Stimulated activated CD4-positive, alpha-beta T cell treated with anti-CD3 and anti-CD28 coated beads, Interleukin-2, amount 100 ng/mL, for 48 hours (primary cell): ENCODE data around the gene ZNF236.

Source experiments
- DNase-seq, 2 donors: peaks; one replicate each; pipeline ENCODE4 v3.0.0-alpha.2; 2020

The ZNF236 gene

GRCh38 chr18:76866666-76867065 is 44.3 kb downstream of the ZNF236 start:
- DNase-seq, result no peak

DNA sequence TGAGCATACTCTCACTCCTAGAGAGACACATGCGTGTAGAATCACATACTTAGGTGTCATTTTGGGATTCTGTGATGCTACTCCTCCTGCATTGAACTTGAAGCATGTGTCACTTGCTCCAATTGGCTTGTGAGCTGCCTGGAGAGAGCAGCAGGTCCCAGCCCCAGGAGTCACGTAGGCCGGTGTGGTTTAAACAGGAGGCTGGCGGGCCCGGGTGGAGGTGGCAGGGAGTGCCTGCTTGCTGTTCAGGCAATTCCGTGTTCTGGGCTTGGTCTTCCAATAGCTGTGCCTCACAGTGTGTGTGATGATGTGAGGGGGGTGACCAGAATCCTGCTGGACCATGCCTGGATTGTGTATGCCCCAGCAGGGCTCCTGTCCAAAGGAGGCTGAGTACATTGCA is 51.0 kb downstream of the ZNF236 start:
- DNase-seq, result no peak

DNA sequence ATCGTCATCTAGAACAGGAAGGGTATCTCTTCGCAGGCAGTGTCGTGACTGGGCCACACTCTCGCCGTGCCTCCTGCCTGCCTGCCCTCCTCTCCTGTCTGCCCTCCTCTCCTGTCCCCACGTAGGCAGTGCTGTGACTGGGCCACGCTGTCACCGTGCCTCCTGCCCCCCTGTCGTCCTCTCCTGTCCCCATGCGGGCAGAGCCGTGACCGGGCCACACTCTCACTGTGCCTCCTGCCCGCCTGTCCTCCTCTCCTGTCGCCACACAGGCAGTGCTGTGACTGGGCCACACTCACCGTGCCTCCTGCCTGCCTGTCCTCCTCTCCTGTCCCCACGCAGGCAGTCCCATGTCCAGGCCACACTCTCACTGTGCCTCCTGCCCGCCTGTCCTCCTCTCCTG is 51.4 kb downstream of the ZNF236 start:
- DNase-seq, result no peak

DNA sequence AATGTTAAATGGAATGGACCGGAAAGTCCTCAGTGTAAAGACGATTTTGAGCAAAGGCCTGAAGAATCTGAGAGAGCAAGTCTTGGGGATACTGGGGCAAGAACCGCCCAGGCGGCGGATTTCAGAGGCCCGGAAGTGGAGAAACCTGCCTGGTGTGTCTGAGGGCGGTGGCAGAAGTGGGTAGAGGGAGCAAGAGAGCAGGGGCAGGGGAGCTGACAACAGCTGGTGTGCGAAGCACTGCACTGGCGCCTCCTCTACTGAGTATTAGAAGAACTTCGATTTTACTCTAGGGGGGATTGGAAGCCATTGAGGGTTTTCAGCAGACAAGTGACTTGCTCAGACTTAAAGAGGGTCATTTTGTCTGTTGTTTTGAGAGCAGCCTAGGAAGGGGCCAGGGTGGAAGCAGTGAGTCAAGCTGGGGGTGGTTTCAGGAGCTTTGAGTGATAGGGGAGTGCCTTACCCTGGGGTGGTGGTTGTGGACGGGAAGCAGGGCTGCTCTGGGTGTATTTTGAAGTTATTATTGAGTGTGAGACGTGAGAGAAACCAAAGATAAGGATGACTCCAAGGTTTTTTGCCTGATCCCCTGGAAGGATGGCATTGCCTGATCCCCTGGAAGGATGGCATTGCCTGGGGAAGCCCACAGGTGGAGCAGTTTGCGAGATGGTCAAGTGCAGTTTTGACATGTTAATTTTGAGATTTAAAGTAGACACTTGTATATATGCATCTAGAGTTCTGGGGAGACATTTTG is 52.5 kb downstream of the ZNF236 start:
- DNase-seq, result peak in 1 of 2 donors; percentile 33

DNA sequence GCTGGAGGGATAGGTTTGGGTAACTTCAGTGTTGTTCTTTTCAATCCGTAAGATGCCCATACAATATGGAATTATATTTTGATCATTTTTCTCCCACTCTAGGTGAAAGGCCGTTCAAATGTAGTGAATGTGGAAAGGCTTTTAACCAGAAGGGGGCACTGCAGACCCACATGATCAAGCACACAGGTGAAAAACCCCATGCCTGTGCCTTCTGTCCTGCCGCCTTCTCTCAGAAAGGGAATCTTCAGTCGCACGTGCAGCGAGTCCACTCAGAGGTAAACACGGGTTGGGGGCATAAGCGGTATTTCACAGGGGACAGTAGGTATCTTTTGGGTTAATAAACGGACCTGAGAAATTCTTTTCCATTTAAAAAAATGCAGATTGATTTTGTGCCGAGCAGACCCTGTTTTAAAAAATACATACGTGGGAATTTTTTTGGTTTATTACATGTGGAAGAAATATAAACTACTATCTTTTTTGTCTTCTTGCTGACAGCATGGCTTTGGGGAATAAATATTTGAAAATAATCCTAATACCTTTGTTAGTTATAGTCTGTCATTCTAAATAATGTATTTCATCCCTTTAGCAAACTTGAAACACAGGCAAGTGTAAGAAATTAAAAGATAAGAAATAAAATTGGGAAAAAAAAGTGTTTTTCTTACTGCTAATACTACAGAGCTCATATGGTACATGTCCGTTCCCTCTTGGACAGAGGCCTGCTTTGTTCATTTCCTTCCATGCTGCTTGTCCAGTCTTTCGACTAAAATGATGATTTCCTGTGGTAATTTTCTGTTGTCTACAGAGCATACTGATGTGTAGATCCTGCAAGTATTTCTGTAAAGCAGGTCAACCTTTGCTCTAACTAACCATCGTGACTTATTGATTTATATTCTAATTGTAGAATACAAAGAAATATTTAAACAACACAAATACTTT is 53.3 kb downstream of the ZNF236 start:
- DNase-seq, result peak; percentile 39 to 51

GRCh38 chr18:76878426-76878825 is 56.1 kb downstream of the ZNF236 start:
- no peak for DNase-seq

GRCh38 chr18:76880026-76880425 is 57.7 kb downstream of the ZNF236 start:
- DNase-seq, result no peak

- DNase-seq, result no peak
Measured at GRCh38 chr18:76881744-76882143, 59.4 kb downstream of the ZNF236 start.

GRCh38 chr18:76882146-76882545 is 59.8 kb downstream of the ZNF236 start:
- DNase-seq, result no peak

DNA sequence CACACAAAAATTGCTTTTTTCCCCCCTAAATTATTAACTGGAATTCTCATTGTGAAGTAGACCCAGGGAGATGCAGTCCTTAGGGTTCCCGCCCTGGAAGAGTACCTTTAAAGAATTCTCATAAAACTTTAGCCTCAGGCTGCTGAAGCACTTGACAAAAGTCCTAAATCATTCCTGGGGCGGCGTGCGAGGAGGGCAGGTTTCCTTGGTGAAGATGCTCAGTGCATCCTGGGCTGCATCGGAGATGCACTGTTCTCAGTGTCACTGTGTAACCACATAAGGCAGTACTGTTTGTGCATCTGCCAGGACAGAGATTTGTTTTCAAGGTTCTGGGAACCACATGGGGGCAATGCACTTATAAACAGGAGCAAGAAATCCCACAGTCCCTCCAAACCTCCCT is 62.6 kb downstream of the ZNF236 start:
- no peak for DNase-seq

GRCh38 chr18:76886112-76886511 is 63.8 kb downstream of the ZNF236 start:
- no peak for DNase-seq

DNA sequence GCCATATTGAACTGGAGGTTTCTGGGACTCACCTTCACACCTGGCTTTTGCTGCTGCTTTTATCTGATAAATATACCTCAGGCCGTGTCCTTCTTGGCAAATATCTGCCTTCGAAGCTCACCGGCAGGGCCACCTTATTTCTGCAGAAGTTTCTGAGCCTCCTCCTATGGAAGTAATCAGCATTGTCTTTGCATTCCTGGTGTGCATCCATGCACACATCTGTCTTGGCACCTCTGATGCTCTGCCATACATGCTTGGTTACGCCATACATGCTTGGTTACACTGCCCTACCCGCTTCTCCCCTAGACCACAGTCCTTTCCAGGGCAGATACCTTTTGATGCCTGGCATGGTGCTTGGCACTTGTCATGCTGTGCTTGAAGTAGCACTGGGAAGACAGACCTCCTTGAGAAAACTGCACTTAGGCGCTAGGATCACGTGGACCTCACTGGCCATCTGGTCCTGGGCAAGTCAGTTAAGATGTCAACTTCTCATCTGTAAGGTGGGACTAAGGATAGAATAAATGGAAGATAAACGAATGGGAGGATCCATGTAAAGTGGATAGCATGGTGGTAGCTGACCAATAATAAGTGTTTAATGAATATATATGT is 66.8 kb downstream of the ZNF236 start:
- no peak for DNase-seq

DNA sequence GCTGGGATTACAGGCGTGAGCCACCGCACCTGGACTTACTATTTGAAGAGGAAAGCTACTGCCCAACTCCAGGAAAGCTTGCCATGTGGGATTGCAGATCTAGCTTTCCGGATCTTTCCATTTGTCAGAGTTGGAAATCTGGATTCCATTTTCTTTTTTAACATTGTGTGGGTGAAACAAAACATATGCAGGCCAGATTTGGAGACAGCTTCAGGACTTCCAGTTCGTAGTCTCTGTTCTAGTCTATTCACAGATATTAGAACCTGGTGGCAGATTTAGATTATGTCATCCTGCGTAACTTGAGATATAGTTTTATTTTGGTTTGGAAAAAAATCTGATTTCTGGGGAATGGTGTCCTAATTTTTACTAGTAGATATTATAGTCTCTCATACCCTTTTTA is 70.5 kb downstream of the ZNF236 start:
- DNase-seq, result no peak

DNA sequence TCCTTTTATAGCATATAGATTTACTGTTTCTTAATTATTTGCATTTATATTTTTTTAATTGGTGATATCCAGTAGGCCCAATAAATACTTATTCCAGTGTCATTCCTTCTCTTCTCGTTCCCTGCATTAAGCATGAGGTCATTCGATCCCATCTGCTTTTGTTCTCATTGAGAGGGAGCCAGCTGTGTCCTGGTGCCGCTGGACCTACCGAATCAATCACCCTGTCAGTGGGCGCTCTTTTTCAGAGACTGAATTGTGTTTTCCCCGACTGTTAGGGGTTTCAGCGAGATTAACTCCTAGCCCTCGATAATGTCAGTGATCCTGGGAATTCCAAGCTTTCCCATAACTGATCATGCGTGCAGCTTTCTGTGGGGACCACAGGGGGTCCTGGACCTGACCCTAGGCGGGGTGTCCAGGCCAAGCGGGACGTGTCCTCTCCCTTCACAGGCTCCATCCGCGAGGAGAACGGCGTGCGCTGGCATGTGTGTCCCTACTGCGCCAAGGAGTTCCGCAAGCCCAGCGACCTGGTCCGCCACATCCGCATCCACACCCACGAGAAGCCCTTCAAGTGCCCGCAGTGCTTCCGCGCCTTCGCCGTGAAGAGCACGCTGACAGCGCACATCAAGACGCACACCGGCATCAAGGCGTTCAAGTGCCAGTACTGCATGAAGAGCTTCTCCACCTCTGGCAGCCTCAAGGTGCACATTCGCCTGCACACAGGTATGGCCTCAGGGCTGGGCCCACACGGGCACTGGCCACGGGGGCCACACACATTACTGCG is 72.4 kb downstream of the ZNF236 start:
- DNase-seq, result no peak

DNA sequence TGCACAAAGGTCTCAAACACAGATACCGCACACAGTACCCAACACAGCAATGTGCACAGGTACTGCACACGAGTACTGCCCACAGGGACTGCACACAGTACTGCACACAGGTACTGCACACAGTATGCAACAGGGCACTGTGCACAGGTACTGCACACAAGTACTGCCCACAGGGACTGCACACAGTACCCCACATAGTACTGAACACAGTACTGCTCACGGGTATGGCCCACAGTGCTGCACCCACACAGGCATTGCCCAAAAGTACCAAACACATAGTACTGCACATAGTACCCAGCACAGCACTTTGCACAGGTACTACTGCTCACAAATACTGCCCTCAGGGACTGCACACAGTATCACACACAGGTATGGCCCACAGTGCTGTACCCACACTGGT is 73.1 kb downstream of the ZNF236 start:
- no peak for DNase-seq

GRCh38 chr18:76896677-76897076 is 74.3 kb downstream of the ZNF236 start:
- no peak for DNase-seq

DNA sequence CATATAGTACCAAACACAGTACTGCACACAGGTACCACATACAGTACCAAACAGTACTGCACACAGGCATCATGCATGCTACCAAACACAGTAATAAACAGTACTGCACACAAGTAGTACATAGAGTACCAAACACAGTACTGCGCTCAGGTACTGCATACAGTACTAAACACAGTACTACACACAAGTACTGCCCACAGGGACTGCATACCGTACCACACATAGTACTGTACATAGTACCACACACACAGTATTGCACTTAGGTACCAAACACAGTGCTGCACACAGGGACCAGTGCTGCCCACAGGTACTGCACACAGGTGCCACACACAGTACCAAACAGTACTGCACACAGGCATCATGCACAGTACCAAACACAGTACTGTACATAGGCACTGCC is 74.9 kb downstream of the ZNF236 start:
- DNase-seq, result no peak

- DNase-seq, result no peak
Measured at GRCh38 chr18:76903386-76903785, 81.0 kb downstream of the ZNF236 start.

DNA sequence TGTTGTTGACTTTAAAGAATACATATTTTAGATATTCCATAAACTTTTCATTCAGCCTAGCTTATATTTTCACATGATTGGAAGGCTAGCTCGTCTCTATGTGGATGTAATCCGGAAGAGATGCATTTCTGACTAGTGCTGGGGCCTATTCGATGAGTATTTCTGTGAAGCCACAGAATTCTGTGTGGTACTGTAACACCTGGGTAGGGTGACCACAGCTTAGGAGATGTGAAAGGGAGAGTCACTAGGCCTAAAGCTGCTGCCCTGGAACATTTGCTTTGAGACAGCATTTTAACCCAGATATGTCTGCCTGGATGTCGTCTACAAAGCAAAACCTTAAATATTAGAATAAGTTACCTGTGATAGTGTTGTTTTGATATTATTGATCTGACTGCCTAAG is 83.5 kb downstream of the ZNF236 start:
- DNase-seq, result no peak

DNA sequence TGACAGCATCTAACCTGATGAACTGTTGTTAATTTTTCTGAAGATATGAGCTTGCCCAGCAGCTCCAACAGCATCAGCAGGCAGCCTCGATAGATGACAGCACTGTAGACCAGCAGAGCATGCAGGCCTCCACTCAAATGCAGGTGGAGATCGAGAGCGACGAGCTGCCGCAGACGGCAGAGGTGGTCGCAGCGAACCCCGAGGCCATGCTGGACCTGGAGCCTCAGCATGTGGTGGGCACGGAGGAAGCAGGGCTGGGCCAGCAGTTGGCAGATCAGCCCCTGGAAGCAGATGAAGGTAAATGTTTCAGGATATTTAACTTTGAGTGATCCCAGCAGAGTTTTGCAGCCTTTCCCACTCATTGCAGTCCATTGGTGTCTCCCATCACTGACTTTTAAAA is 85.9 kb downstream of the ZNF236 start:
- DNase-seq, result no peak

- DNase-seq, result no peak
Measured at GRCh38 chr18:76909439-76909838, 87.1 kb downstream of the ZNF236 start.

- no peak for DNase-seq
Measured at GRCh38 chr18:76911440-76911839, 89.1 kb downstream of the ZNF236 start.

- DNase-seq, result no peak
Measured at GRCh38 chr18:76913583-76913982, 91.2 kb downstream of the ZNF236 start.
